ENCODE results near the gene BHMT2. TPM values are rescaled to one million over a fixed set of nuclear protein-coding genes. Genes with fewer than 3 reads are reported as not detected.
A peak's percentile ranks its signal among the peaks of the same experiment; 100 is the strongest.

Gene BHMT2
- total and polyA plus RNA-seq, 2 of the 4 experiments (the other 2 are of a cell fraction), result 0.36 to 0.60 TPM

DNA sequence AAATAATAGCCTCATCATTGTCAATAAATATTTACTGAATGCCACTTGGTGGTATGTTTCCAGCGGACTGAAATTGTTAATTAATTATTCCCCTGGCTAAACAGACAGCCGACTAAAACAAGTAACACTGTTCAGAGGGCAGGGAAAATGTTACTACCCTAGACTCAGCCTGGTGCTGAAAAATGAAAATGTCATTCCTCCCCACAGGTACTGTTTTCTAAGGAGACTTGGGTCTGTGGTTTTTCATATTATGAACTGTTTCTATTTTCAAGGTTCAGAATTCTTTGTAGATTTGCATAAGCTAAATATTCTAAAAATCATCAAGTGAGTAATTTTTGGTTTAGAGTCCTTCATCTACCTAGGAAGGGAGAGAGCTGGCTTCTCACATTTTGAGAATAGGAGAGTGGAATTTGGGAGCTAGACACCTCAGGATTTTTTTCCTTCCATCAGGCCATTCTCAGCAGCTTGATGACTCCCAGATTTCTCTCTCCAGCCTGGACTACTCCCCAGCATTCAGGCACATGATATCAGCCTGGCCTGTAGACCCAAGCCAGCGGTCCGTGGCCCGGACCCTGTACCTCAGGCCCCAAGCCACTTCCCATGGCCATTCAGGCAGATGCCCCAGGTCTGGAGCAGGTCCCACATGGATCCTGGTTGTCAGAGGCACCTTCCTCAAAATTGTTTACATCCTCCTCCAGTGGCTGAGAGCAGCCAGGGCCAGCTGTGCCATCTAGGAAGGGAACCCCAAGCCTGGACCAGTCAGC is 66.4 kb downstream of the BHMT2 start:
- TF ChIP-seq MAZ (IDR thresholded peaks at IDR 0.05; ENCODE audit: borderline replicate concordance, low read depth, low read length) (no peak), SMC3 (IDR thresholded peaks at IDR 0.05; ENCODE audit: low read depth, low read length) (no peak), RAD21 (IDR thresholded peaks at IDR 0.05; ENCODE audit: low read length) (no peak), CHD1 (IDR thresholded peaks at IDR 0.05; ENCODE audit: low read depth, low read length) (no peak), MAFK (IDR thresholded peaks at IDR 0.05; ENCODE audit: low read depth, low read length) (no peak), POLR2A (IDR thresholded peaks at IDR 0.05; ENCODE audit: low read depth, low read length) (no peak)
- ATAC-seq (ENCODE audit: low read depth), result no peak
- H2AFZ ChIP-seq (replicated peaks; ENCODE audit: low read length, poor library complexity), result peak overlapping the region; percentile 8
- H3K9ac ChIP-seq (ENCODE audit: low read depth, low read length), result no peak overlapping the region
- dilution Hi-C loops (cut with HindIII; ENCODE audit: low sequenced_read_pairs, unreplicated experiment), result no loop called here
- 96% methylated on average over 3 of the region's 5 CpGs; no CpG with 5 or more reads in 1 of the 2 experiments for WGBS, 2 experiments (ENCODE audit: extremely low coverage in 2 of 2, insufficient read length in 1 of 2)
- peaks cover 9% of the 10 kb centered on the region for H3K9me3 ChIP-seq (ENCODE audit: control insufficient read depth, insufficient read depth, low read length)
- H2AK5ac ChIP-seq (ENCODE audit: low read depth, low read length), result no peak overlapping the region
- H3K36me3 ChIP-seq (ENCODE audit: control insufficient read depth, insufficient read depth, low read length), result no peaks in the 10 kb centered on the region
- H3K27me3 ChIP-seq (ENCODE audit: control insufficient read depth, insufficient read depth, low read length), result peaks cover 8% of the 10 kb centered on the region
- no peak overlapping the region for H3K18ac ChIP-seq (ENCODE audit: low read depth, low read length)
- no peak overlapping the region for H3K4me3 ChIP-seq (ENCODE audit: insufficient read depth, low read depth, low read length)
- H3K23ac ChIP-seq (ENCODE audit: low read depth, low read length), result no peak overlapping the region
- H3K56ac ChIP-seq (ENCODE audit: extremely low read depth, insufficient read depth, low read length), result no peak overlapping the region
- in situ Hi-C loops (cut with MboI; ENCODE audit: low sequenced_read_pairs), result loop anchor here (10.0 kb wide), 1 partner anchor 241 kb away; no protein-coding TSS in a partner anchor
- no peak overlapping the region for H4K91ac ChIP-seq (ENCODE audit: insufficient read depth, low read depth, low read length)
- ChIA-PET POLR2A (ENCODE audit: unreplicated experiment) (no interaction called here), CTCF (interaction anchor here (1.1 kb wide), 1 partner anchor 111 kb away, joined by 4 read pairs; no protein-coding TSS in a partner anchor)
- intact Hi-C loops (cut with micrococcal nuclease), result no loop called here
- H2BK5ac ChIP-seq (ENCODE audit: low read depth, low read length, poor library complexity, severe bottlenecking), result no peak overlapping the region
- no peak overlapping the region for H4K8ac ChIP-seq (ENCODE audit: low read depth in 2 of 2, low read length in 2 of 2)
- no peak for DNase-seq
- no peak overlapping the region for H2BK15ac ChIP-seq (ENCODE audit: low read depth, low read length)
- no peak overlapping the region for H3K27ac ChIP-seq (ENCODE audit: insufficient read depth, low read length)
- no peaks in the 10 kb centered on the region for H3K79me1 ChIP-seq (ENCODE audit: low read depth in 1 of 2, low read length in 2 of 2)
- H4K5ac ChIP-seq (ENCODE audit: low read depth, low read length), result no peak overlapping the region
- no peak overlapping the region for H2BK20ac ChIP-seq (ENCODE audit: low read depth, low read length)
- no TSS peak for BruUV-seq (replicated peaks)
- H3K4me2 ChIP-seq (ENCODE audit: low read depth, low read length), result no peak overlapping the region
- H2BK120ac ChIP-seq (ENCODE audit: low read depth, low read length), result no peak overlapping the region
- no peak overlapping the region for H3K14ac ChIP-seq (replicated peaks; ENCODE audit: low read depth, low read length)
- H4K20me1 ChIP-seq (ENCODE audit: insufficient read depth, low read length), result no peaks in the 10 kb centered on the region
- H3K4me1 ChIP-seq (ENCODE audit: control insufficient read depth, insufficient read depth, low read length), result no peaks in the 10 kb centered on the region
- no peaks in the 10 kb centered on the region for H3K9me1 ChIP-seq (ENCODE audit: insufficient read depth, low read length)
- no peak overlapping the region for H2AK9ac ChIP-seq (replicated peaks; ENCODE audit: low read depth, low read length, poor library complexity)
- no peak overlapping the region for H3K4ac ChIP-seq (ENCODE audit: low read depth, low read length)

Measured in IMR-90 (cell line).